GM12801 (cell line): ENCODE data around the gene RALGAPA2.

Experiments
- TF ChIP-seq, protein P1 (sequence below): IDR thresholded peaks from one replicate; pipeline ENCODE4 v1.5.1; 2011; ENCODE audit warnings: control low read depth; ENCODE audit not compliant: insufficient read length; ENCODE audit errors: extremely low read depth

Gene RALGAPA2

DNA sequence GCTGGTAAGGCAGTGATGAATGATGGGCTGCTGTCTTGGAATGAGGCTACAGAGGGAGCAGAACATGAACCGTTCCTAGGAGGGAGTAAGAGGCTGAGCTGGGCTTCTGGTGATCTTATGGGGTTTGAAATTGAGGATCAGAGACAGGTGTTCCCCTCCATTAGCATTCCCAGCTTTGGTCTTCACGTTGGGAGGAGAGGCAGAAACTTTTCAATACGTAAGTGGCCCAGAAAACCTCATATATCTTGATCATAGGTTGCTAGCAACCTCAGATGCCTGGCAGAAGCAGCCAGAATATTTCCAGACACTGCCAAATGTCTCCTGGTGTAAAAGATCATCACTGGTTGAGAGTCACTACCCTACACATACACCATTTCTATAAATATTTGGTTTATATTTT lies 177.4 kb downstream of the RALGAPA2 start:
- TF ChIP-seq, protein P1, sequence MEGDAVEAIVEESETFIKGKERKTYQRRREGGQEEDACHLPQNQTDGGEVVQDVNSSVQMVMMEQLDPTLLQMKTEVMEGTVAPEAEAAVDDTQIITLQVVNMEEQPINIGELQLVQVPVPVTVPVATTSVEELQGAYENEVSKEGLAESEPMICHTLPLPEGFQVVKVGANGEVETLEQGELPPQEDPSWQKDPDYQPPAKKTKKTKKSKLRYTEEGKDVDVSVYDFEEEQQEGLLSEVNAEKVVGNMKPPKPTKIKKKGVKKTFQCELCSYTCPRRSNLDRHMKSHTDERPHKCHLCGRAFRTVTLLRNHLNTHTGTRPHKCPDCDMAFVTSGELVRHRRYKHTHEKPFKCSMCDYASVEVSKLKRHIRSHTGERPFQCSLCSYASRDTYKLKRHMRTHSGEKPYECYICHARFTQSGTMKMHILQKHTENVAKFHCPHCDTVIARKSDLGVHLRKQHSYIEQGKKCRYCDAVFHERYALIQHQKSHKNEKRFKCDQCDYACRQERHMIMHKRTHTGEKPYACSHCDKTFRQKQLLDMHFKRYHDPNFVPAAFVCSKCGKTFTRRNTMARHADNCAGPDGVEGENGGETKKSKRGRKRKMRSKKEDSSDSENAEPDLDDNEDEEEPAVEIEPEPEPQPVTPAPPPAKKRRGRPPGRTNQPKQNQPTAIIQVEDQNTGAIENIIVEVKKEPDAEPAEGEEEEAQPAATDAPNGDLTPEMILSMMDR, result no peak

- TF ChIP-seq, protein P1, result no peak
Measured at GRCh38 chr20:20531283-20531682, 181.2 kb downstream of the RALGAPA2 start.

DNA sequence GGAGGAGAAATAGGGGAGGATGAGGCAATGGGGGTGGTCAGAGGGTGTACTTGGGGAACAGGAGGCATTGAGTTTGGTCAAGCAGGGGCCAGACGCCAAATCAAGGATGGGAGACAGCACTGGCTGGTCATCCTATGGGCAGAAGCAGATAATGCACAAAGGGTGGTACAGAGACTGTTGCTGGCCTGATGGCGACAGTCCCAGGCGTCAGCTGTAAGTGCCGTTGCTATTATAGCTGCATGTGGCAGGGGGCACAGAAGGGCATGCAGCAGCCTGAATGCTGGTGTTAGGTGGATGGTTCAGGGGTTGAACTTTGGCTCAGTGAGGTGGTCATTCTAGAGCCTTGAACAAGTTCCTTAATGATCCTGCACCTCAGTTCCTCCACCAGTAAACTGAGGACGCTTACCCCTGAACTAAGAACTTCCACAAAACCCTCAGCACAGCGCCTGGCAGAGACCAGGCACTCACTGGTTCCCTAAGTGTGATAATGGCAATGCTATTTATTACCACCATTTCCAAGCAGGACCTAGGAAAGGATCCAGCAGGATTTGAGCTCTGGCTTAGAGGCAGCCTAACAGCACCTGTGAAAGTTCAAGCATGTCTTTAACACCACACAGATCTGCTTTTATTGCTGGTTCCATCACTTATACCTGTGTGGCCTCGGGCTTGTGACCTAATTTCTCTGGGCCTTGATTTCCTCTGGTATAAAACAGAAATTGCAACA lies 181.9 kb downstream of the RALGAPA2 start:
- TF ChIP-seq, protein P1, result no peak

DNA sequence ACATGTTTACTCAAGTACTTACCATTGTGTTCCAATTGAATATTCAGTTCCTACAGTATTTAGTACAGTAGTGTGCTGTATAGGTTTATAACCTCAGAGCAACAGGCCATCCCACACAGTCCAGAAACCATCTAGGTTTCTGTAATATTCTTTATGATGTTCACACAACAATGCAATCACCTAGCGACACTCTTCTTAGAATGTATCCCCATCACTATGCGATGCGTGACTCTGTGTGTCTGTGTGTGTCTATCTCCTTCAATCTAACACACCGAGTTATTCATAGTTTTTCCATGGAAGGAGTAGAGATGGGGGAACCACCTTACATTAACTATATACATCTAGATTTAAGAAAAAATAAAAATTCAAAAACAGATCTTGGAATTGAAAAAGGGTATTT lies 182.8 kb downstream of the RALGAPA2 start:
- TF ChIP-seq, protein P1, result no peak

GRCh38 chr20:20528861-20529260 lies 183.6 kb downstream of the RALGAPA2 start:
- TF ChIP-seq, protein P1, result no peak

DNA sequence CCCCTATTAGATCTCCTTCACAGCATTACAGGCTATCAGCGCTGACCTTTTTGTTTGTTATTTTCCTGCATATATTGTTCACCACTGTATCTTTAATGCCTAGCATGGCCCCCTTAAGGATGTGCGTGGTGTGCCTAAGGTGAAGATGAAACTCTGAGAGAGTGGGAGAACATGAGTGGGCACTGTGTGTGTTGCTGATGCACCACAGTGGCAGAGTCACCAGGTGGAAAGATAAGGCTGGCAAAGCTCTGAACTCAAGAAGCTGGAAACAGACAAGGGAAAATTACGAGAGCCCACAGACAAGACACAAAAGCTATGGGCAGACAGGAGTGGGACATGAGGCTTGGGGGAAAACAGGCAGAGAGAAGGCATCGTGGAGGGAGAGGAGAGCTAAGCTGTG lies 184.8 kb downstream of the RALGAPA2 start:
- TF ChIP-seq, protein P1, result no peak

DNA sequence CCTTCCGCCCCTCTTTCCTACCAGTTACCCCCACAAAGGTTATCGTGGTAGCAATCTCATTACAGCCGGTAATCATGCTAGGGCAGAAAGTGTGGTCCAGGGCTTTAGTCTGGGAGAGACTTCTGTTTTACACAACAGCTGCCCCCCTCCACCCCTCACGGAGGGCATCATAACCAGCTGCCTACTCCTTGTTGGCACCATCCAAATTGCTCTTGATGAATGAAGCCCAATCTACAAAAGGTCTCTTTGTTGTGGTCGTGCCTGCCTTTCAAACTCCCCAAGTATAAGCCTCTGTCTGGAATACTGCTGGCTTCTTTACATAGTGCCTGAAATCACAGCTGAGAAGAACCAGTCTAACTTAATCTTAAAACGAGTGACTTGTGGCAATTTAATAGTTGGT lies 186.7 kb downstream of the RALGAPA2 start:
- TF ChIP-seq, protein P1, result no peak
